H9 (cell line): Measurements from ENCODE around the gene ITGAE. TPM values are rescaled to one million over a fixed set of nuclear protein-coding genes. Genes with fewer than 3 reads are reported as not detected.

Experiments used
- DNase-seq: peaks from one replicate; pipeline ENCODE4 v3.0.0-alpha.2; 2017
- H2AFZ ChIP-seq: one replicate; pipeline ENCODE4 v1.6.1; 2013; ENCODE audit warnings: mild to moderate bottlenecking, low read length, control low read depth, moderate library complexity
- H2AK5ac ChIP-seq: 2 replicates; pipeline ENCODE4 v1.6.1; 2013; ENCODE audit warnings: low read length, control low read depth, mixed read lengths; ENCODE audit not compliant: insufficient read length
- H2BK120ac ChIP-seq: one replicate; pipeline ENCODE4 v1.6.1; 2013; ENCODE audit warnings: low read depth, mild to moderate bottlenecking, low read length, control low read depth, inconsistent platforms; ENCODE audit not compliant: poor library complexity, severe bottlenecking
- H2BK12ac ChIP-seq: 2 replicates; pipeline ENCODE4 v1.6.1; 2013; ENCODE audit warnings: low read length, control low read depth, mixed read lengths, low read depth; ENCODE audit not compliant: insufficient read length
- H2BK15ac ChIP-seq: 2 replicates; pipeline ENCODE4 v1.6.1; 2013; ENCODE audit warnings: low read depth, low read length, control low read depth
- H2BK20ac ChIP-seq: one replicate; pipeline ENCODE4 v1.6.1; 2013; ENCODE audit warnings: low read depth, mild to moderate bottlenecking, low read length, control low read depth, inconsistent platforms; ENCODE audit not compliant: poor library complexity, severe bottlenecking
- H2BK5ac ChIP-seq: 2 replicates; pipeline ENCODE4 v1.6.1; 2013; ENCODE audit warnings: low read length, control low read depth, mixed read lengths; ENCODE audit not compliant: insufficient read length
- H3K14ac ChIP-seq: 2 replicates; pipeline ENCODE4 v1.6.1; 2013; ENCODE audit warnings: low read length, control low read depth; ENCODE audit not compliant: insufficient read depth
- H3K18ac ChIP-seq: 2 replicates; pipeline ENCODE4 v1.6.1; 2013; ENCODE audit warnings: low read depth, mild to moderate bottlenecking, mixed read lengths, low read length, control low read depth; ENCODE audit not compliant: insufficient read length
- H3K23ac ChIP-seq: 2 replicates; pipeline ENCODE4 v1.6.1; 2013; ENCODE audit warnings: low read length, control low read depth, mixed read lengths, low read depth; ENCODE audit not compliant: insufficient read length
- H3K23me2 ChIP-seq: 2 replicates; pipeline ENCODE4 v1.6.1; 2013; ENCODE audit warnings: low read depth, mild to moderate bottlenecking, mixed read lengths, low read length, control low read depth; ENCODE audit not compliant: insufficient read length, poor library complexity, severe bottlenecking
- H3K27ac ChIP-seq: 2 replicates; pipeline ENCODE4 v1.5.1; 2013; ENCODE audit warnings: low read length, control low read depth, mixed read lengths, low read depth; ENCODE audit not compliant: insufficient read length
- H3K27me3 ChIP-seq: 2 replicates; pipeline ENCODE4 v1.6.1; 2013; ENCODE audit warnings: low read length, control low read depth, inconsistent platforms; ENCODE audit not compliant: insufficient read depth
- H3K4ac ChIP-seq: 2 replicates; pipeline ENCODE4 v1.6.1; 2013; ENCODE audit warnings: low read depth, mild to moderate bottlenecking, control low read depth, inconsistent platforms, low read length, moderate library complexity
- H3K4me1 ChIP-seq: 2 replicates; pipeline ENCODE4 v1.6.1; 2013; ENCODE audit warnings: low read length, control low read depth, inconsistent platforms; ENCODE audit not compliant: insufficient read depth
- H3K4me2 ChIP-seq: 2 replicates; pipeline ENCODE4 v1.6.1; 2013; ENCODE audit warnings: low read length, control low read depth, mixed read lengths; ENCODE audit not compliant: insufficient read length, insufficient read depth
- H3K56ac ChIP-seq: 2 replicates; pipeline ENCODE4 v1.6.1; 2013; ENCODE audit warnings: low read depth, mild to moderate bottlenecking, mixed read lengths, low read length, control low read depth; ENCODE audit not compliant: insufficient read length
- H3K79me1 ChIP-seq: 2 replicates; pipeline ENCODE4 v1.6.1; 2013; ENCODE audit warnings: low read depth, mild to moderate bottlenecking, moderate library complexity, low read length, control low read depth, inconsistent platforms; ENCODE audit not compliant: insufficient read depth, poor library complexity, severe bottlenecking
- H3K79me2 ChIP-seq: 2 replicates; pipeline ENCODE4 v1.6.1; 2013; ENCODE audit warnings: low read length, control low read depth, inconsistent platforms; ENCODE audit not compliant: insufficient read depth
- H3K9ac ChIP-seq: 2 replicates; pipeline ENCODE4 v1.6.1; 2013; ENCODE audit warnings: low read length, control low read depth, mixed read lengths; ENCODE audit not compliant: insufficient read length; ENCODE audit errors: extremely low read depth
- H3K9me3 ChIP-seq: one replicate; pipeline ENCODE4 v1.6.1; 2013; ENCODE audit warnings: low read depth, low read length, inconsistent platforms; ENCODE audit not compliant: control insufficient read depth
- H3T11ph ChIP-seq: one replicate; pipeline ENCODE4 v1.6.1; 2013; ENCODE audit warnings: mild to moderate bottlenecking, low read length, control low read depth, inconsistent platforms
- H4K20me1 ChIP-seq: one replicate; pipeline ENCODE4 v1.6.1; 2013; ENCODE audit not compliant: control insufficient read depth, insufficient read length, insufficient read depth
- H4K5ac ChIP-seq: 2 replicates; pipeline ENCODE4 v1.6.1; 2013; ENCODE audit warnings: low read depth, mild to moderate bottlenecking, mixed read lengths, low read length, control low read depth; ENCODE audit not compliant: insufficient read length
- H4K8ac ChIP-seq: replicated peaks from 2 replicates; pipeline ENCODE4 v1.6.1; 2013; ENCODE audit warnings: low read length, control low read depth, mixed read lengths, low read depth; ENCODE audit not compliant: insufficient read length
- H4K91ac ChIP-seq: 2 replicates; pipeline ENCODE4 v1.6.1; 2013; ENCODE audit warnings: low read depth, mild to moderate bottlenecking, moderate library complexity, mixed read lengths, low read length, control low read depth; ENCODE audit not compliant: insufficient read length
- H3K27ac Mint-ChIP-seq, 3 experiments: 2 replicates in 2 of 3; 3 replicates in 1 of 3; pipeline ENCODE4 v1.8.0; 2020 to 2021; ENCODE audit warnings: mixed read lengths in 3 of 3, mild to moderate bottlenecking in 1 of 3, moderate library complexity in 1 of 3
- H3K27me3 Mint-ChIP-seq: 2 replicates; pipeline ENCODE4 v1.8.0; 2021; ENCODE audit warnings: low read depth, mild to moderate bottlenecking, moderate library complexity, mixed read lengths
- H3K36me3 Mint-ChIP-seq, 3 experiments: 2 replicates in 2 of 3; 3 replicates in 1 of 3; pipeline ENCODE4 v1.8.0; 2020 to 2021; ENCODE audit warnings: low read depth in 3 of 3, mixed read lengths in 3 of 3; ENCODE audit not compliant: insufficient read depth in 1 of 3
- H3K4me1 Mint-ChIP-seq, 2 experiments: 2 replicates each; pipeline ENCODE4 v1.8.0; 2020; ENCODE audit warnings: mixed read lengths in 2 of 2
- H3K4me3 Mint-ChIP-seq, 2 experiments: 2 replicates in 1 of 2; 3 replicates in 1 of 2; pipeline ENCODE4 v1.8.0; 2020 to 2021; ENCODE audit warnings: mild to moderate bottlenecking in 2 of 2, mixed read lengths in 2 of 2, moderate library complexity in 1 of 2
- H3K9me3 Mint-ChIP-seq, 2 experiments: 2 replicates in 1 of 2; 3 replicates in 1 of 2; pipeline ENCODE4 v1.8.0; 2020; ENCODE audit warnings: mild to moderate bottlenecking in 2 of 2, mixed read lengths in 2 of 2, moderate library complexity in 1 of 2
- WGBS: extraction: QIAGEN DNeasy Blood & Tissue Kit; methylation state at CpG from one replicate; pipeline ENCODE4 v1.1.7; 2013; ENCODE audit warnings: missing lambda C conversion rate, low lambda C conversion rate, mixed read lengths; ENCODE audit not compliant: insufficient read length; ENCODE audit errors: extremely low coverage; 5-methylcytosine and 5-hydroxymethylcytosine counted together
- total RNA-seq: library from RNA; stranded (reverse); gene quantifications from 2 replicates; pipeline ENCODE4 v1.2.1, GENCODE V29; 2021
- TF ChIP-seq, protein P1 (sequence below): fragments of 200-600 bp; sonication (generic); conservative IDR thresholded peaks from 3 replicates; pipeline ENCODE4 v1.8.0; 2021; ENCODE audit warnings: antibody characterized with exemption, mild to moderate bottlenecking

The ITGAE gene
- total RNA-seq, 1 experiment from 2014 or later, result 23.5 TPM

DNA sequence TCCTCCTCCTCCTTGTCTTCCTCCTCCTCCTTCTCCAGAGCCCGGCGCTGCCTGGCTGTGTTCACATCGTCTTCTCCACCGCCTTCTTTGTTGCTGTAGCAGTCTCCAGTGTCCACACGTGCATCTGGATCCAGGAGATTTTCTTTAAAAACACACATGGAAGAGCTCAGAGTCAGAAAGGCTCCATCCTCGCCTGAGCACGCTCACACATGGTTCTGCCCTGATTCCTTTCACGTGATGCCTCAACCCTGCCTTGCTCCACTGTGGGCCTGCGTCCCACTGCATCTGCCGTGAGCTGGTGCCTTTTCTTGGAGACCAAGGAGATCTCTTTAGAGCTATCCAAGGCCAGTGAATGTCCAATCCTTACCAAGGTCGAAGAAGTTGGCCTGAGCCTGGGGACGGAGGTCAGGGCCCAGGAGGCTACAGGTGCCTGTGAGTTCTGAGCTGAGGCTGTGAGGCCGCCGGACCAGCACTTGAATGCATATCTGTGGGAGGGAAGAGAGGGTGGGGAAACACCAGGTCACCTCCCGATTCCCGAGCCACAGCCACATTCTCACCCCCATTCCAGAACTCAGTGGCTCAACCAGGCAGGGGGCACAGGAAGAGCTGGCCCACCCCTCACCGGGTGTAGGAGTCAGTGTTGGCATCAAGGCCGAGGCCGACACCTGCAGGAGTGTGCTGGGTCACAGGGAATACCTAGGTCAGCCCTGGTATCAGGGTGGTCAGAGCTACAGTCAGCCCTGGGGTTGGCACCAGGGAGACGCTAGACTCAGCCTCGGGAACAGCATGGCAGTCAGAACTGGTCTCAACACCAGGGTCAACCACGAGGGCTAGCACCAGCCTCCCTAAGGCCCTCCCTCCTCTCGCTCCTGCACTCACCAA is 39.7 kb downstream of the ITGAE start:
- Mint-ChIP-seq H3K36me3 (peaks cover 0 to 13% (median 8%) of the 10 kb centered on the region in 3 experiments; a peak in 5 of 7 replicates), H3K27ac (no peak overlapping the region), H3K27me3 (peaks cover 4% of the 10 kb centered on the region; the same call in 1 of the 2 replicates), H3K9me3 (peaks cover 7 to 10% of the 10 kb centered on the region in 2 experiments; a peak in 4 of 5 replicates), H3K4me1 (no peaks in the 10 kb centered on the region), H3K4me3 (no peak overlapping the region)
- Histone ChIP-seq H3K14ac (no peak overlapping the region; the same call in 1 of the 2 replicates), H3K79me1 (no peaks in the 10 kb centered on the region), H3K23me2 (no peaks in the 10 kb centered on the region), H3K27me3 (no peaks in the 10 kb centered on the region), H2AFZ (no peak overlapping the region), H2BK15ac (no peak overlapping the region), H2BK20ac (no peak overlapping the region), H3K79me2 (no peaks in the 10 kb centered on the region), H3K9ac (no peak overlapping the region), H3K56ac (no peak overlapping the region), H2BK120ac (no peak overlapping the region), H3K9me3 (no peaks in the 10 kb centered on the region), H3K4ac (no peak overlapping the region), H3T11ph (no peak overlapping the region), H2AK5ac (no peak overlapping the region), H4K20me1 (no peaks in the 10 kb centered on the region), H3K18ac (peak overlapping the region; percentile 5), H3K27ac (no peak overlapping the region), H3K23ac (no peak overlapping the region), H2BK12ac (no peak overlapping the region), H3K4me2 (no peak overlapping the region), H3K4me1 (no peaks in the 10 kb centered on the region), H2BK5ac (no peak overlapping the region), H4K91ac (no peak overlapping the region), H4K5ac (no peak overlapping the region), H4K8ac (no peak overlapping the region)
- no CpG with 5 or more reads among the region's 23 CpGs for WGBS
- DNase-seq, result no peak
- TF ChIP-seq, protein P1, sequence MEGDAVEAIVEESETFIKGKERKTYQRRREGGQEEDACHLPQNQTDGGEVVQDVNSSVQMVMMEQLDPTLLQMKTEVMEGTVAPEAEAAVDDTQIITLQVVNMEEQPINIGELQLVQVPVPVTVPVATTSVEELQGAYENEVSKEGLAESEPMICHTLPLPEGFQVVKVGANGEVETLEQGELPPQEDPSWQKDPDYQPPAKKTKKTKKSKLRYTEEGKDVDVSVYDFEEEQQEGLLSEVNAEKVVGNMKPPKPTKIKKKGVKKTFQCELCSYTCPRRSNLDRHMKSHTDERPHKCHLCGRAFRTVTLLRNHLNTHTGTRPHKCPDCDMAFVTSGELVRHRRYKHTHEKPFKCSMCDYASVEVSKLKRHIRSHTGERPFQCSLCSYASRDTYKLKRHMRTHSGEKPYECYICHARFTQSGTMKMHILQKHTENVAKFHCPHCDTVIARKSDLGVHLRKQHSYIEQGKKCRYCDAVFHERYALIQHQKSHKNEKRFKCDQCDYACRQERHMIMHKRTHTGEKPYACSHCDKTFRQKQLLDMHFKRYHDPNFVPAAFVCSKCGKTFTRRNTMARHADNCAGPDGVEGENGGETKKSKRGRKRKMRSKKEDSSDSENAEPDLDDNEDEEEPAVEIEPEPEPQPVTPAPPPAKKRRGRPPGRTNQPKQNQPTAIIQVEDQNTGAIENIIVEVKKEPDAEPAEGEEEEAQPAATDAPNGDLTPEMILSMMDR, result no peak
